ENCODE results near the gene GNAT1. TPM values are rescaled to one million over a fixed set of nuclear protein-coding genes. Genes with fewer than 3 reads are reported as not detected.

Gene GNAT1
- total RNA-seq, 2 donors from 2014 or later: 0.54 TPM; not detected in 1

- no peak for TF ChIP-seq CTCF (IDR thresholded peaks at IDR 0.05)
- Histone ChIP-seq H3K9me3 (no peaks in the 10 kb centered on the region), H3K27ac (no peak overlapping the region), H3K4me1 (ENCODE audit: control insufficient read depth in 1 of 2, low read depth in 2 of 2) (peaks cover 4 to 14% of the 10 kb centered on the region in 2 donors), H3K27me3 (replicated peaks; ENCODE audit: insufficient read depth) (no peaks in the 10 kb centered on the region), H3K36me3 (no peaks in the 10 kb centered on the region), H3K4me3 (no peak overlapping the region)
- DNase-seq (ENCODE audit: low spot score) (no peak), ATAC-seq (ENCODE audit: insufficient number of reproducible peaks, low FRiP score, low read depth) (no peak)
Measured at GRCh38 chr3:50203113-50203808, 11.9 kb downstream of the GNAT1 start.

DNA sequence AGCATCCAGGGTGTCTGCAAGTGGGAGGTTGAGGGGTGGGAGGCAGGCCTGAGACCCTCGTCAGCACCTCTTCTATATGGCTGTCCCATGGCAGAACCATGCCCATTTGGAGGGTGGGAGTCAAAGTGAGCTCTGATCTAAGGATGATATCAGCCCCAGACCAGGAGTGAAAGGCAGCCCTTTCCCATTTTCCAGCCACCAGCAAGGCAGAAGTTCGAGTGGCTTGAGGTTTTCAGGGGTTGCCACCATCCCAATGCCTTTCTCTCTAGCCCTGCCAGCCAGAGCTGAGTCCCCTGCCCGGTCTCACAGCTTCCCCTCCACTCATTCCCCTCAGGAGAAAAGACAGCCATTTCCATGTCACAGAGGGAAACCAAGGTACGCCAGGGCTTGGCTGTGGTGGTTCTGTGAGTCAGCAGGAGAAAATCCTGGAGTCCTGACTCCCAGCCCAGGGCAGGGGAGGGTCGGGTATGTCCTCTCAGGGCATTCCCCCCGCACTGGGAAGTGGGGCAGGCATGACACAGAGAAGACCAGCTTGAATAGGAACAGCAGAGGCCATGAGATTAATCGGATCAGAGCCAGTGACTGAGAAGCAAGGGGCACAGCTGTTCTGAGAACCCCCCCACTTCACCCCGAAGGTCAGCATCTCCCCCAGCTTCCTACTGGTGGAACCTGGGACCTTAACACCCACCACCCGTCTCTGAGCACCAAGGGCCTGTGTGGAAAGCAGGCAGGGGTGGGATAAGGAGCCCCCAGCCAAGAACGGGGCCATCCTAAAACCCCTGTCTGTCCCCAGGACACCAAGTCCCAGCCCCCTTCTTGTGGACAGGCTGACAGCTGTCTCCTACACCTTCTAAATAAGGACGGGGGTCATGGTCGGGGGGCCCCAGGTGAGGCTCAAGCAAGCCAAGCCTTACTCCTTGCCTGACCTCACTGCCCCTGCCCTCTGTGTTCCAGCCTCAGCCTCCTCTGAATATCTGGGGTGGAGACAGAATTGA, 12.7 kb downstream of the GNAT1 start:
- H3K9me3 ChIP-seq: no peaks in the 10 kb centered on the region
- ATAC-seq (ENCODE audit: insufficient number of reproducible peaks, low FRiP score, low read depth) (no peak), DNase-seq (ENCODE audit: low spot score) (no peak)
- no peaks in the 10 kb centered on the region for H3K36me3 ChIP-seq
- peaks cover 4 to 14% of the 10 kb centered on the region in 2 donors for H3K4me1 ChIP-seq (ENCODE audit: control insufficient read depth in 1 of 2, low read depth in 2 of 2)
- H3K27ac ChIP-seq: no peak overlapping the region
- H3K4me3 ChIP-seq: no peak overlapping the region
- H3K27me3 ChIP-seq (replicated peaks; ENCODE audit: insufficient read depth): no peaks in the 10 kb centered on the region
- TF ChIP-seq CTCF (IDR thresholded peaks at IDR 0.05): no peak

GRCh38 chr3:50204804-50205412, 13.5 kb downstream of the GNAT1 start, which contains the start of gene SLC38A3:
Gene SLC38A3, plus strand, starts transcription at chr3:50205271. Its CDS starts 8,929 bp downstream, at chr3:50214200.
- no peaks in the 10 kb centered on the region for H3K27me3 ChIP-seq (replicated peaks; ENCODE audit: insufficient read depth)
- no peak within 1 kb of the TSS for H3K27ac ChIP-seq
- H3K36me3 ChIP-seq: no peaks in the 10 kb centered on the region
- H3K9me3 ChIP-seq: no peaks in the 10 kb centered on the region
- H3K4me3 ChIP-seq: peak within 1 kb of the TSS; percentile 73
- no peak for TF ChIP-seq CTCF (IDR thresholded peaks at IDR 0.05)
- DNase-seq (ENCODE audit: low spot score) (no peak), ATAC-seq (ENCODE audit: insufficient number of reproducible peaks, low FRiP score, low read depth) (no peak)
- peaks cover 4 to 14% of the 10 kb centered on the region in 2 donors for H3K4me1 ChIP-seq (ENCODE audit: control insufficient read depth in 1 of 2, low read depth in 2 of 2)

GRCh38 chr3:50205413-50206276, 14.2 kb downstream of the GNAT1 start:
- ATAC-seq (ENCODE audit: insufficient number of reproducible peaks, low FRiP score, low read depth) (peak; percentile 29), DNase-seq (ENCODE audit: low spot score) (no peak)
- no peaks in the 10 kb centered on the region for H3K27me3 ChIP-seq (replicated peaks; ENCODE audit: insufficient read depth)
- H3K9me3 ChIP-seq: no peaks in the 10 kb centered on the region
- no peak for TF ChIP-seq CTCF (IDR thresholded peaks at IDR 0.05)
- peak overlapping the region; percentile 73 for H3K4me3 ChIP-seq
- peaks cover 4 to 14% of the 10 kb centered on the region in 2 donors for H3K4me1 ChIP-seq (ENCODE audit: control insufficient read depth in 1 of 2, low read depth in 2 of 2)
- H3K27ac ChIP-seq: no peak overlapping the region
- H3K36me3 ChIP-seq: no peaks in the 10 kb centered on the region
